ENCODE results near the gene SH3BP2.

DNA sequence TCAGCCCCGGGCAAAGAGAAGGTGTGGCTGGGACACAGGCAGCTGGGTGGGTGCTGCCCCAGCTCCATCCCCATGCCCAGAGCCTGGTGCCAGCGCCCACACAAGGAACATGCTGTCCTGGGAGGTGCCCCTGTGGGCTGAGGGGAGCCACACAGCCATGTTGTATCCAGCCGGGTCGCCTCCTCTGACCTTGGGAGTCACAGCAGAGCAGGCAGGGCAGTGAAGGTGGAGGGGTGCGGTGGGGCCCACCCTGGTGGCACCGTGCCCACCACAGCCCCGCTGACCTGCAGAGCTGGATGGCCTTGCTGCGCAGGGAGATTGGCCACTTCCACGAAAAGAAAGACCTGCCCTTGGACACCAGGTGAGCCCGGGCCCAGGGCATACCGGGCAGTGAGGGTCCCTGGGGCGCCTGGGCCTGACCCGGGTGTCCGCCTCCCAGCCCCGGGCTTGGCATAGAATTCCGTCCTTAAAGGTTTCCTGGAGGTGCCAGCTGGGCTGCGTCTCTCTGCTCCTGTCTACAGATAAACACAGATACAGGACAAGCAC, 32.0 kb downstream of the SH3BP2 start:
- TF ChIP-seq, protein P1, sequence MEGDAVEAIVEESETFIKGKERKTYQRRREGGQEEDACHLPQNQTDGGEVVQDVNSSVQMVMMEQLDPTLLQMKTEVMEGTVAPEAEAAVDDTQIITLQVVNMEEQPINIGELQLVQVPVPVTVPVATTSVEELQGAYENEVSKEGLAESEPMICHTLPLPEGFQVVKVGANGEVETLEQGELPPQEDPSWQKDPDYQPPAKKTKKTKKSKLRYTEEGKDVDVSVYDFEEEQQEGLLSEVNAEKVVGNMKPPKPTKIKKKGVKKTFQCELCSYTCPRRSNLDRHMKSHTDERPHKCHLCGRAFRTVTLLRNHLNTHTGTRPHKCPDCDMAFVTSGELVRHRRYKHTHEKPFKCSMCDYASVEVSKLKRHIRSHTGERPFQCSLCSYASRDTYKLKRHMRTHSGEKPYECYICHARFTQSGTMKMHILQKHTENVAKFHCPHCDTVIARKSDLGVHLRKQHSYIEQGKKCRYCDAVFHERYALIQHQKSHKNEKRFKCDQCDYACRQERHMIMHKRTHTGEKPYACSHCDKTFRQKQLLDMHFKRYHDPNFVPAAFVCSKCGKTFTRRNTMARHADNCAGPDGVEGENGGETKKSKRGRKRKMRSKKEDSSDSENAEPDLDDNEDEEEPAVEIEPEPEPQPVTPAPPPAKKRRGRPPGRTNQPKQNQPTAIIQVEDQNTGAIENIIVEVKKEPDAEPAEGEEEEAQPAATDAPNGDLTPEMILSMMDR (IDR thresholded peaks at IDR 0.05 in 2 of 3, conservative IDR thresholded peaks at IDR 0.05 in 1 of 3; ENCODE audit: control insufficient read depth in 2 of 3, extremely low read depth in 1 of 3, insufficient read depth in 1 of 3, low read depth in 3 of 3, low read length in 3 of 3): no peak
- TF ChIP-seq RAD21 (IDR thresholded peaks at IDR 0.05; ENCODE audit: insufficient read depth, low read depth, low read length): no peak
